Amniotic epithelial cell (primary cell): ENCODE data around the gene ATG7.
"Not testable (repeated sequence)": the region's sequence is repeated elsewhere in the genome, so short reads cannot be mapped to it uniquely, and the experiment has no call there.

Experiments
- DNase-seq: peaks from one replicate; pipeline ENCODE4 v3.0.0-alpha.2; 2010; ENCODE audit warnings: low read depth

ATG7 gene

DNA sequence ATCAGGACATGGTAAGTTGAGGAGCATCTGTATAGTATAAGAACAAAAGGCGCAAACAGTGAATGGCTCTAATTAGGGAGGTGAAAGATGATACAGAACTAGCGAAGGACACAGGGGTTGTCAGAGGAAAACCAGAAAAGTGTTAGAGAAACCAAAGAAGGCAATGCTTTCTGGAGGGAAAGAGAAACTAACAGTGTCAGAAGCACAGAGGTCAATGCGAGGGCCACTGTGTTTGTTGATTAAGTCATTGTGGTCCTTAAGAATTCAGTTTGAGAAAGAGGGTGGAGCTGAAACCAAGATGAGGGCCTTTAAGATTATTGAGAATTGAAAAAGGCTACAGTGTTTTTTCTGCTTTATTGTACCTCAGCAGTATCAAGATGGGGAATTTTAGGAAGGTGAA is 28.8 kb downstream of the ATG7 start:
- DNase-seq = peak; percentile 27

DNA sequence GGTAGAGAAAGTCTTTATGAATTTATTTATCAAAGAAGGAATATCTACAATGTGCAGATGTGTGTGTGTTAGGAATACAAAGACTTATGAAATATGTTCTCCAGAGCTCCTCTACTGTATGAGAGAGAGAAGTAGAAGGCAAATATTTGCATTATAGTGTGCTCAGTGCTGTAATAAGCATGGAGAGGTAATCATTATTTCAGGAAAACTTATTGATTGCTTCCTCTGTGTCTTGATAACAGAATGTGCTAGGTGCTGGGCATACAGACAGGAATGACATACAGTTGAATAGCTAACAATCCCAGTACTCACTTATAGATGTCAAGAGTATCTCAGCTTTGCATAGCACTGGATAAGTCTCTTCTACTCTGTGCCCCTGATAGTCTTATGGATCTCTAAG is 30.2 kb downstream of the ATG7 start:
- no peak for DNase-seq

DNA sequence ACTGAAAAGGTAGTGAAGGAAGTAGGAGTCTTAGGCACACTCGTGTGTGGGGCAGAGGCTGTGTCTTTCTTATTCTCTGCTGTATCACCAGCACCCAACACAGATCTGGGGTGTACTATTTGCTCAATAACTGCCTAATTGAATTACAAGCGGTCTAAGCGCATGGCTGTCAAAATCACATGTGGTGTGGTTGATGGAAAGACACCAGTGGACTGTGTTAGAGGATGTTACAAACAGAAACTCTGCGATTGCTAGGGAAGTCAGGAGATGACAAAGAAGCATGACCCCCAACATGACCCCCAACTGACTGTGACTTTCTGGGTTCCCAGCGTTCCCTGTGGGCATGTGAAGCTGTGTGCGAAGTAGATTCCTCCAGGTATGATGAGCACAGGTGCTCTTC is 32.0 kb downstream of the ATG7 start:
- no peak for DNase-seq

DNA sequence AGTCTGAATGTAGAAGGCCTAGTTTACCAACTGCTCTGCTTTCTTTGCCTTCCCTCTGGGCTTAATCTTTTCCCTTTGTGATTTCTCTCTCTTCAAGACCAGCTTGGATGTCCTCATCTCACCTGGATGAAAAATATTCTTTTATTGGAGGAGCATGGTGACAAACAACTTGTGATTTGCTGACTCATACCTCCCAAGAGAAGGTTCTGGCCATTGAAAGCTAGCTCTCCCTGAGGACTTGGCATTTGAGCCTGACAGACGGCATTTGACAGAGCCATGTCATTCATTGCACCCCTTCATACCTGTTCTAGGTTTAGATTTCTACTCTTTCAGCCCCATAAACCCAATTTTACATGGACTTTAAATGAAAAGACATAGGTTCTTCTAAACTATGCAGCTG is 33.3 kb downstream of the ATG7 start:
- DNase-seq = no peak

DNA sequence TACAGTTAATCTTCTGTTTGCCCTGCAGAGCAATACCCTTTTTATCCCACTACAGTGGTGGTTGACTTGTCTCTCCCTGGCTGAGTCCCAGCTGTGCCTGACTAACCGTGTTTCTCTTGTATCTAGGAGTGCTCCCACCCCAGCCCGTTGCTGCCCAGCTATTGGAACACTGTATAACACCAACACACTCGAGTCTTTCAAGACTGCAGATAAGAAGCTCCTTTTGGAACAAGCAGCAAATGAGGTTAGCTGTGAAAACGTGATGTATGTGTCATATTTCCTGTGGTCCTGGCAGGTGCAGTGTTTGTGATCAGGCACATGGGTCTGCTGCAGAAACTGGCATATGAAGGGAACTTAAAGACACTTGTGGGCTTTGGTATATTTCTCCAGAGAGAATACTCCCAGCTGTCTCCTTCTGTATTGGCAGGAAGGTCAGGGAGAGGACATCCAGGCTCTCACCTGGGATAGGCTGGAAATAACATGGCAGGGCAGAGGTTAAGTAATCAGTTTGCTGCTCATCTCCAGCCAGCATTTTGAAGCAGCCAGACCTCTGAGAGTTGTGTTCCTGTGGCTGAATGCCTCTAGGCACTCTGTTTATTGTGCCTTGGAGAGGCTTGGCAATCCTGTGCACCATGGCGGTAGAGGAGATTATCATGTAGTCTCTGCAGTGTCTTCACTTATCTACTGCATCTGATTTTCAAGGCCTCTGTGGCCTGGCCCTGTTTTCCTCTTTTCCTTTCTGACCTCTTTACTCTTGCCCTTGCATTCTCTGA is 34.8 kb downstream of the ATG7 start:
- peak; percentile 59 for DNase-seq

DNA sequence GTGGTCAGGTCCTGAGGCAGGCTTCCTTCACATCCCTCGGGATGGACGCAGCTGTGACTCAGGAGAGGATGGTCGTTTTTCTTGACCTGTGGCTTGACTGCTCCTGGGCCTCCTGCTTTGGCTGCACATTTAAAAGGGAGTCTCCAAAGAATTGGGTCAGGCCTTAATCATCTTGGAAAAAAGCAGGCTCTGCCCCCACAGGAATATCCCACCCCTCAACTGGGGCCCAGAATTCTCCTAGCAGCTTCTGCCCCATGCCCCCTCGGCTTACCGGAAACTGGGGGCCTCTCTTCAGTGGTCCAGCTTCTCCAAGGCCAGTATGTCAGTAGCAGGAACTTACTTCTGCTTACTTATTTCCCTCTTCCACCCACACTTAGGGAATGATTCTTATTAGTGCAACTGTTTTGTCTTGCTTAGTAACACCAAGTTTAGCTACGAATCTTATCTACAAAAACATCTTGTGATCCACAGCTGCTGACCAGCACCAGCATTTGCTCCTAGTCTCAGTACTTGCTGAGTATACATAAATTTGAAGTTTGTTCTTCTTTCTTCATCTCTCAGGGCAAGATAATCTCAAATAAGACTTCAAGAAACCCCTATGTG is 35.7 kb downstream of the ATG7 start:
- no peak for DNase-seq

DNA sequence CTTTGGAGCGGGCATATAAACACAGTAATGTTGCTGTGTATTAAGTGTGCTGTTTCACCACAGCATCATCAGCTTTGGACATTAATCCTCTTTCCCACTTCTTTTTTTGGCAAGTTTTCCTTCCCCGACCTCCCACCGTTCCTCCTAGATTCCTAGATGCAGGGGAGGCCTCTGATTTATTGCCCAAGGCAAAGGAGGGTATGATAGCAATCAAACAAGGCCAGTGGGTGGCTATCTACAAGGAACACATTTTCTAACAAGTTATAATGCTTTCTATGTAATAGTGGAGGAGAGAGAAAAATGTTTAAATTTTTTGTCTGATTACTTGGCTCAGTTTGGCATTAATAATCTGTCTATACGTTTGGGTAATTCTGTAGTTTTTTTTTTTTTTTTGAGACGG is 38.1 kb downstream of the ATG7 start:
- no peak for DNase-seq

DNA sequence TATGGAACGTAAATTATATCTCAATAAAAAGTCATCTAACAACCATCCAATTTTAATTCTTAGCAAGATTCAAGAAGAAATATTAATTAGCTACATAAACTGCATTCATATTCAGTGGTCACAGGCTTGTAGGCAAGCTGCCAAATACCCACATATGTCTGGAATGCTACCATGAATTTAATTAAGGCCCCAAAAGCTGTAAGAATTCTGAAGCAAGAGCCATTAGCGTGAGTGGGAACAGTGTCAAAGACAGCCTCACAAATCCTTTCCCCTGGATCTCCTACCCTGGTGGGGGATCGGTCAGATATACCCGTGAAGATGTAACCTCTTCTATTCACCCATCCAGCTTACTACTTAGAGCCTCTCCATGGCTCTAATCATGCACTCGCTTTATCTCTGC is 40.0 kb downstream of the ATG7 start:
- no peak for DNase-seq

GRCh38 chr3:11317300-11317699 is 45.1 kb downstream of the ATG7 start:
- DNase-seq = no peak

- no peak for DNase-seq
Measured at GRCh38 chr3:11322931-11323330, 50.7 kb downstream of the ATG7 start.

GRCh38 chr3:11323813-11324212 is 51.6 kb downstream of the ATG7 start:
- no peak for DNase-seq

DNA sequence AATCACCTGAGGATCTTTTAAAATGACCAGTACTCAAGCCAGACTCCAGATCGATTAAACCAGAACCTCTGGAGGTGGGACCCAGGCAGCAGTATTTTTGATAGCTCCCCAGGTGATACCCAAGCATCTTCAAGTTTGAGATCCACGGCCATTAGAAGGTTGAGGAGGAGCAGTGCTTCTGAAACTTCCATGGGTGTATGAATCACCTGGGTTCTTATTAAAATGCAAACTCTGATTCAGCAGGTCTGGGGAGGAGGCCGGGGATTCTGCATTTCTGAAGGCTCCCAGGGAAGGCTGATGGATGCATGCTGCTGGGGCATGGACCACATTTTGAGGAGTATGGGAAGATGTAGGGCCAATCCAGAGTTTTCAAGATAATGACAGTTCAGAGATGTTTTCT is 55.4 kb downstream of the ATG7 start:
- DNase-seq = no peak

GRCh38 chr3:11328196-11328945 is 56.2 kb downstream of the ATG7 start:
- no peak for DNase-seq

GRCh38 chr3:11329777-11330176 is 57.6 kb downstream of the ATG7 start:
- no peak for DNase-seq

DNA sequence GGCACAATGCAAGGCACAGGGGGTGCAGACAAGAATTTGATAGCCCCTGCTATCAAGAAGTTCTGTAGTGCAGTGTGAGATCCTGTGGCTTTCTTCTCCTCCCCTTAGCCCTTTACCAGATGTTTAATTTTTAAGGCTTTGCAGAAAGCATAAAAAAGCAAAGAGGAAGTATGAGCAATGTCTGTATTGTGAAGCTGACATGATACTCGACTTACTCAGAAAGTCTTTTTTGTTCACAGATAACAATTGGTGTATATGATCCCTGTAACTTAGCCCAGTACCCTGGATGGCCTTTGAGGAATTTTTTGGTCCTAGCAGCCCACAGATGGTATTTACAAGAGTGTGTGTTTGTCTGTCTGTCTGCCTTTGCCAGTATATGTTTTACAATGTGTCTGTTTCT is 58.9 kb downstream of the ATG7 start:
- DNase-seq = no peak

DNA sequence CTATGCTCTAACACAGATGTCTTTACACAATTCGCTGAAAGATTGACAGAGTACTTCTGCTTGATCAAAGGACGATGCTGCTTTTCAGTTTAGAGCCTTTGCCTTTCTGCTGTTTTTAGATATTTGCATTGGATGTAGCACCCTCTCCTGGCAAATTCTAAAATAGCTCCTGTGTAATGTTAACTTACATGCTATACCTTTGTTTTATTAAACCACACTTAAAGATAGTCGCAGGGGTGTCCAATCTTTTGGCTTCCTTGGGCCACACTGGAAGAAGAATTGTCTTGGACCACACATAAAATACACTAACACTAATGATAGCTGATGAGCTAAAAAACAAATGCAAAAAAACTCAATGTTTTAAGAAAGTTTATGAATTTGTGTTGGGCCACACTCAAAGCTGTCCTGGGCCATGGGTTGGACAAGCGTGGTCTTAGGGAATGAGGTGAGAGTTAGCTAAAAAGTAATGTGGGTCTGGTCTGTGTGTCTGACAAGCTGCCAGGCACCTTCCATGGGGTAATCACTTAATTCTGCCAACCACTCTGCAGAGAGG is 62.9 kb downstream of the ATG7 start:
- peak; percentile 80 for DNase-seq

DNA sequence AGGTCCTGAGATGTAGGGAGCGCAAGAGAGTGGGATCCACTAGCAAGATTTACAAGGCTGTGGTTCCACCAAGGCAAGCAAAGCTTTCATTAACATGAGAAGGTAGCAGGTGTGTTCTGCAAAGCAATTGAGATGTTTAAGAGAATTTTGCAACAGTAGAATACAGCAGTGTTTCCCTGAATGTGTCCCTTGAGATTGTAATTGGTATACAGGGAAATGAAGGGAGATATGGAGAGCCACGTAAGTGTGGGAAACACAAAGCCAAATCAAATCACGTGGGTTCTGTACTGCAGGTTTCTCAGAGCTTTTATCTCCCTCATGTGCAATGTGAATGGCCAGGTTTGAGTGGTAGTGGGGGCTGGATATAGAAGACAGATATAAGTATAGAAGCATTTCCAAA is 67.3 kb downstream of the ATG7 start:
- DNase-seq = no peak

DNA sequence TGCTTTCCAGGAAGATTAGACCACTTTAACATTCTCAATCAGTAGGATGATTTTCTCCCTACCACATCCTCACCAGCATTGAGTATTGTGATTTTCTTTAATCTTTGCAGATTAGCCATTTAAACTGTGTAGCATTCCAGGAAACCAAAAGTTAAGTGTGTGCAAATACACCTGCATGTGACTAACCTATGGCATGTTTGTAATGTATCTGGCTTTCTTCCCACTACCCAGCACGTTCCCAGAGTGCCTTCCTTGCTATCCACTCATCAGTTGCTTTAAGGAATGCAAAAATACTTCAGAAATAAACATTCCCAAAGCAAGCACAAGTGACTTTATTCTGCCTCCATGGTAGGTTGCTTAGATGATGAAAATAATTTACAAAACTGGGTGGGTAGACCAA is 74.2 kb downstream of the ATG7 start:
- peak; percentile 57 for DNase-seq

DNA sequence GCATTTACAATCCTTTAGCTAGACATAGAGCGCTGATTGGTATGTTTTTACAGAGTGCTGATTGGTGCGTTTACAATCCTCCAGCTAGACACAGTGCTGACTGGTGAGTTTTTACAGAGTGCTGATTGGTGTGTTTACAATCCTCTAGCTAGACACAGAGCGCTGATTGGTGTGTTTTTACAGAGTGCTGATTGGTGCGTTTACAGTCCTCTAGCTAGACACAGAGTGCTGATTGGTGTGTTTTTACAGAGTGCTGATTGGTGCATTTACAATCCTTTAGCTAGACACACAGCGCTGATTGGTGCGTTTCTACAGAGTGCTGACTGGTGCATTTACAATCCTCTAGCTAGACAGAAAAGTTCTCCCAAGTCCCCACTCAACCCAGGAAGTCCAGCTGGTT is 76.7 kb downstream of the ATG7 start:
- not testable (repeated sequence) for DNase-seq

GRCh38 chr3:11349446-11349845 is 77.2 kb downstream of the ATG7 start:
- no peak for DNase-seq

GRCh38 chr3:11350374-11350773 is 78.2 kb downstream of the ATG7 start:
- no peak for DNase-seq

- DNase-seq = no peak
Measured at GRCh38 chr3:11351451-11351850, 79.3 kb downstream of the ATG7 start.

GRCh38 chr3:11356269-11356668 is 84.1 kb downstream of the ATG7 start:
- no peak for DNase-seq
